Tibial nerve (tissue), 4 donors: Measurements from ENCODE around the gene SOX12. TPM values are rescaled to one million over a fixed set of nuclear protein-coding genes. Genes with fewer than 3 reads are reported as not detected.
A peak's percentile ranks its signal among the peaks of the same experiment; 100 is the strongest.
"Not testable (repeated sequence)": the region's sequence is repeated elsewhere in the genome, so short reads cannot be mapped to it uniquely, and the experiment has no call there.

Source experiments
- DNase-seq, 2 donors: peaks; one replicate each; pipeline ENCODE4 v3.0.0-alpha.2; 2019; ENCODE audit warnings: low spot score in 2 of 2
- H3K27ac ChIP-seq, 4 donors: fragments of 200-600 bp; sonication (generic) in 3 of 4; one replicate each; pipeline ENCODE4 v1.5.1; 2017 to 2019; ENCODE audit warnings: mild to moderate bottlenecking in 1 of 4
- H3K27me3 ChIP-seq, 2 donors: fragments of 200-600 bp; sonication (generic) in 1 of 2; one replicate each; pipeline versions ENCODE4 v1.5.1 to v1.6.0; 2017 to 2019
- H3K36me3 ChIP-seq, 3 donors: fragments of 200-600 bp; sonication (generic); one replicate each; pipeline ENCODE4 v1.5.1; 2018 to 2019
- H3K4me1 ChIP-seq, 4 donors: fragments of 200-600 bp; sonication (generic) in 3 of 4; one replicate each; pipeline ENCODE4 v1.5.1; 2017 to 2019
- H3K4me3 ChIP-seq, 4 donors: fragments of 200-600 bp; sonication (generic) in 3 of 4; one replicate each; pipeline ENCODE4 v1.5.1; 2017 to 2019; ENCODE audit warnings: mild to moderate bottlenecking in 1 of 4, moderate library complexity in 1 of 4
- H3K9me3 ChIP-seq, 4 donors: fragments of 200-600 bp; sonication (generic) in 3 of 4; one replicate each; pipeline ENCODE4 v1.5.1; 2017 to 2019
- CTCF ChIP-seq, 5 experiments: fragments of 200-600 bp in 3 of 5; fragments of 450-650 bp in 2 of 5; sonication (generic) in 3 of 5; IDR thresholded peaks; one replicate each; pipeline ENCODE4 v1.5.1; 2016 to 2019; ENCODE audit warnings: antibody characterized with exemption in 5 of 5, mild to moderate bottlenecking in 3 of 5, moderate library complexity in 2 of 5
- EP300 ChIP-seq, 2 donors: sonication (generic); formaldehyde crosslinking; IDR thresholded peaks; one replicate each; pipeline ENCODE4 v1.6.1; 2017; ENCODE audit warnings: antibody characterized with exemption in 2 of 2, mild to moderate bottlenecking in 1 of 2
- POLR2A ChIP-seq, 2 donors: fragments of 450-650 bp; IDR thresholded peaks; one replicate each; pipeline ENCODE4 v1.6.1; 2017; ENCODE audit warnings: antibody characterized with exemption in 2 of 2, mild to moderate bottlenecking in 2 of 2, moderate library complexity in 2 of 2
- WGBS, 2 donors: methylation state at CpG; one replicate each; pipeline ENCODE4 v1.1.5; 2018; 5-methylcytosine and 5-hydroxymethylcytosine counted together
- total RNA-seq, 4 donors: library from RNA; depleted of rRNA; stranded (reverse); fragments of >200 nt; gene quantifications; one replicate each; pipeline ENCODE4 v1.1.0, GENCODE V29; 2016

Gene SOX12
- total RNA-seq, 4 donors from 2014 or later, result 4.6 to 9.8 (median 8.6) TPM

- WGBS, 2 donors, result 83 to 86% methylated on average over 7 of the region's 7 CpGs
- Histone ChIP-seq H3K27ac (no peak overlapping the region), H3K27me3 (no peaks in the 10 kb centered on the region), H3K4me1 (peaks cover 0 to 3% (median 0%) of the 10 kb centered on the region in 4 donors), H3K4me3 (no peak overlapping the region), H3K9me3 (no peaks in the 10 kb centered on the region), H3K36me3 (no peaks in the 10 kb centered on the region)
- TF ChIP-seq POLR2A (IDR thresholded peaks at IDR 0.05), result no peak
- no peak for TF ChIP-seq EP300 (IDR thresholded peaks at IDR 0.05)
- TF ChIP-seq CTCF (IDR thresholded peaks at IDR 0.05), result no peak
- no peak for DNase-seq
Observed at GRCh38 chr20:370151-370600, 44.8 kb downstream of the SOX12 start.

- 87 to 88% methylated on average over 5 to 7 of the region's 7 CpGs for WGBS, 2 donors
- Histone ChIP-seq H3K4me1 (peaks cover 0 to 3% (median 0%) of the 10 kb centered on the region in 4 donors), H3K9me3 (no peaks in the 10 kb centered on the region), H3K4me3 (no peak overlapping the region), H3K27ac (peak overlapping the region in 1 of 4 donors; percentile 28), H3K36me3 (no peaks in the 10 kb centered on the region), H3K27me3 (no peaks in the 10 kb centered on the region)
- TF ChIP-seq EP300 (IDR thresholded peaks at IDR 0.05), result no peak
- TF ChIP-seq POLR2A (IDR thresholded peaks at IDR 0.05), result no peak
- TF ChIP-seq CTCF (IDR thresholded peaks at IDR 0.05), result no peak
- DNase-seq, result no peak
Observed at GRCh38 chr20:370977-371754, 45.8 kb downstream of the SOX12 start.

GRCh38 chr20:371755-372542 is 46.6 kb downstream of the SOX12 start:
- H3K36me3 ChIP-seq, result no peaks in the 10 kb centered on the region
- TF ChIP-seq CTCF (IDR thresholded peaks at IDR 0.05), result no peak
- TF ChIP-seq EP300 (IDR thresholded peaks at IDR 0.05), result no peak
- no peak for TF ChIP-seq POLR2A (IDR thresholded peaks at IDR 0.05)
- peak; percentile 37 to 52 for DNase-seq
- H3K9me3 ChIP-seq, result no peaks in the 10 kb centered on the region
- WGBS, 2 donors, result 69 to 84% methylated on average over 10 of the region's 10 CpGs
- H3K4me1 ChIP-seq, result peaks cover 0 to 3% (median 0%) of the 10 kb centered on the region in 4 donors
- no peak overlapping the region for H3K4me3 ChIP-seq
- no peaks in the 10 kb centered on the region for H3K27me3 ChIP-seq
- H3K27ac ChIP-seq, result peak overlapping the region in 2 of 4 donors; percentile 6 to 34

- H3K36me3 ChIP-seq, H3K9me3 ChIP-seq, H3K4me3 ChIP-seq, DNase-seq, H3K27me3 ChIP-seq, H3K4me1 ChIP-seq: not testable (repeated sequence)
- H3K27ac ChIP-seq, result peak overlapping the region in 2 of 4 donors; percentile 6 to 34
- WGBS, 2 donors, result 88 to 93% methylated on average over 11 of the region's 11 CpGs
Observed at GRCh38 chr20:372543-373082, 47.3 kb downstream of the SOX12 start.

GRCh38 chr20:373171-373890 is 48.0 kb downstream of the SOX12 start:
- H3K9me3 ChIP-seq, result no peaks in the 10 kb centered on the region
- 64 to 66% methylated on average over 9 of the region's 9 CpGs for WGBS, 2 donors
- no peak for DNase-seq
- H3K27ac ChIP-seq, result no peak overlapping the region
- no peaks in the 10 kb centered on the region for H3K36me3 ChIP-seq
- H3K4me1 ChIP-seq, result peaks cover 0 to 3% (median 0%) of the 10 kb centered on the region in 4 donors
- H3K27me3 ChIP-seq, result no peaks in the 10 kb centered on the region
- no peak overlapping the region for H3K4me3 ChIP-seq
- TF ChIP-seq CTCF (IDR thresholded peaks at IDR 0.05) (no peak), EP300 (IDR thresholded peaks at IDR 0.05) (no peak), POLR2A (IDR thresholded peaks at IDR 0.05) (no peak)
